ENCODE results near the gene PXT1.
"Not testable (repeated sequence)": the region's sequence is repeated elsewhere in the genome, so short reads cannot be mapped to it uniquely, and the experiment has no call there.

Gene PXT1

DNA sequence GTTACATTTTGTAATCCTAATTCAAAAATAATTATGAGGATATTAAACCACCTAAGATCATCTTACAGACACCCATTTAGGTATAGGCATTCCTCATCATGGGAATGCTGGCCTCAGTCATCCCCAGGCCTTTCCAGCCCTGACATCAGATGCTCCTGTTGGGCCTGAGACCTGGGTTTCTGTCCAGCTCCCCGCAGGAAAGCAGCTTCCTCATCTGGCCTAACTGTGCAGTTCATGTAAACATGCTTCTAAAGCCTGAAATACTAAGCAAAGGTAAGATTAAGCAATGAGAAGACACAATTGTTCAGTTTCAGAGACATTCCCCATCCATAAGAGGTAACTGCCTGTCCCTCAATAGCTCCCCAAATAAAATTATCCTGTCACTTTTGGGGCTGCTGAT, 74.2 kb downstream of the PXT1 start:
- DNase-seq: no peak

DNA sequence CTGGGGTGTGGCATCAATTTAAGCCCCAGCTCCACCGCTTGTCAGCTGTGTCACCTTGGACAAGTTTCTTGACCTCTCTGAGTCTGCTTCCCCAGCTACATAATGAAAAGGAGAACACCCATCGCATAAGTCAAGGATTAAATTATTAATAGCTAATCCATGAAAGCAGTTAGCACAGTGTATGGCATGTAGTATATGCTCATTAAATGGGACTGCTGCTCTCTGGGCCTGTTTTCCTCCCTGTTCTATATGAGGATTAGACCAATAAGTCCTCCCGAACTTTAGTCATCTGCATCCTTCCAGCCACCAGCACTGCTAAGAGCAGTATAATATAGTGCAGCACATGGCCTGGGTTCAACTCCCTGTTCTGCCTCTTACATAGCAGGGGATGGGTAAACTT, 74.9 kb downstream of the PXT1 start:
- no peak for DNase-seq

DNA sequence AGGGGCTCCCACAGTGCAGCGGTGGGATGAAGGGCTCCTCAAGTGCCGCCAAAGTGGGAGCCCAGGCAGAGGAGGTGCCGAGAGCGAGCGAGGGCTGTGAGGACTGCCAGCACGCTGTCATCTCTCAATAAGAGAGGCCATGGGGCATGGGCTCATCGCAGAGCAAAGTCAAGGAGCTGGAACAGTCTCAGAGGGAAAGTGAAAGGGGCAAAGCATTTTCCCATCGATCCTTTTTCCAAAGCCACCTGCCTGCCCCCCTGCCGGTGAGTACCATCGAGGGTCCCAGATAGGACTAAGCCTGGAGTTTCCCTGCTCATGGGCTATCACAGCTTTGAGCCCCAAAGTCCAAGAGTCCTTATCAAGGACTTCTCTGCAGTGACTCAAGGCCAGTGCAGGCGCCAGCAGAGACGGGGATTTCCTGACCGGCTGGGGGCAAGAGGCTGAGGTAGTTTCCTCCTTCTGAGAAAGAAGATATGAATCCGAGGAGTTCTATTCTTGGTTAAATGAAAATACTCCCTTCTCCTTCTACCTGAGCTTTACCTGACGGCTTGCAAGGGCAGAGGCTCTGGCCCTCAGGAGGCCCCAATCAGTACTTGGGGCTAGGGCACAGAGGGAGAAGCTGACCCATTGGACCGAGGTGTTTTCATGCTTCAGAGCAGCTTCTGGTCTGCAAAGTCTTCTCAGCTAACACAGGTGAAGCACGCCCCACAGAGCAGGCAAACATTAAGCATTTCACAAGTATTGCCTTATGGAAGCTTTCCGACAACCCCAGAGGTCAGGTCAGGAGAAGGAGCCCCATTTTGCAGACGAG, 77.8 kb downstream of the PXT1 start:
- no peak for DNase-seq

DNA sequence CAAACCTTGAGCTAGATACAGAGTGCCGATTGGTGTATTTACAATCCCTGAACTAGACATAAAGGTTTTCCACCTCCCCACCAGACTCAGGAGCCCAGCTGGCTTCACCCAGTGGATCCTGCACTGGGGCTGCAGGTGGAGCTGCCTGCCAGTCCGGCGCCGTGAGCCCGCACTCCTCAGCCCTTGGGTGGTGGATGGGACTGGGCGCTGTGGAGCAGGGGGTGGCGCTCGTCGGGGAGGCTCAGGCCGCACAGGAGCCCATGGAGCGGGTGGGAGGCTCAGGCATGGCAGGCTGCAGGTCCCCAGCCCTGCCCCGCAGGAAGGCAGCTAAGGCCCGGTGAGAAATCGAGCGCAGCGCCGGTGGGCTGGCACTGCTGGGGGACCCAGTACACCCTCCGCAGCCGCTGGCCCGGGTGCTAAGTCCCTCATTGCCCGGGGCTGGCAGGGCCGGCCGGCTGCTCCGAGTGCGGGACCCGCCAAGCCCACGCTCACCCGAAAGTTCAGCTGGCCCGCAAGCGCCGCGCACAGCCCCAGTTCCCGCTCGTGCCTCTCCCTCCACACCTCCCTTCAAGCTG, 78.5 kb downstream of the PXT1 start:
- not testable (repeated sequence) for DNase-seq

- DNase-seq: not testable (repeated sequence)
These were observed 79.3 kb downstream of the PXT1 start for GRCh38 chr6:36363371-36363752.

DNA sequence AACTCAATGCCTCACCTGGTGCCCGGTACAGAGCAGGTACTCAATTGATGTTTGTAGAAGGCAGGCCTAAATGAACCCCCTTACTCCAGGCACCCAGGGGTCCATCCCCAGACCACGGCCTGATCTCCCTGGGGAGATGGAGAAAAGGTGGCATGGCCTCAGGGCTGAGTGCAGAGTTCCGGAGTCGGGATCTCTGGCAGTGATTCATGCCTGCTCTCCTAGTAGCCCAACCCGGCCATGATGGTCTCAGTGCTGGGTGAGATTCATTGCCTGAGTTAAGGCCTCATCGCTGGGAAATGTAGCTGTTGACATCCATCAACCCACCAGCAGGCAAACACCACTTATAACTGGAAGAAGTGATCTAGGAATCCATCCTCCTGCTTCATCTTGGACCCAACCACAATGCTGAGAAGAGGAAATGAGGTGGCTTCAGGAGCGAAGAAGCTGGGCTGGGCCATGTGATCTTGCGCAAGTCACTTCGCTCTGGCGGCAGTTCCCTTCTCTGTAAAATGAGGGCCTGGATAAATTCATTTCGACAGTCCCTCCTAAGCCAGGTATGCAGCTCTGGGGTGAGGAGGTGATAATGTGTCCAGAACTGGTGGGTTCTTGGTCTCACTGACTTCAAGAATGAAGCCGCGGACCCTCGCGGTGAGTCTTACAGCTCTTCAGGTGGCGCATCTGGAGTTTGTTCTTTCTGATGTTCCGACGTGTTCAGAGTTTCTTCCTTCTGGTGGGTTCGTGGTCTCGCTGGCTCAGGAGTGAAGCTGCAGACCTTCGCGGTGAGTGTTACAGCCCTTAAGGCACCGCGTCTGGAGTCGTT, 79.9 kb downstream of the PXT1 start:
- no peak for DNase-seq

- no peak for DNase-seq
These were observed 81.6 kb downstream of the PXT1 start for GRCh38 chr6:36361071-36361470.

- peak; percentile 84 for DNase-seq
These were observed 82.2 kb downstream of the PXT1 start for GRCh38 chr6:36360241-36361054.

GRCh38 chr6:36358226-36358915, 84.3 kb downstream of the PXT1 start:
- no peak for DNase-seq

DNA sequence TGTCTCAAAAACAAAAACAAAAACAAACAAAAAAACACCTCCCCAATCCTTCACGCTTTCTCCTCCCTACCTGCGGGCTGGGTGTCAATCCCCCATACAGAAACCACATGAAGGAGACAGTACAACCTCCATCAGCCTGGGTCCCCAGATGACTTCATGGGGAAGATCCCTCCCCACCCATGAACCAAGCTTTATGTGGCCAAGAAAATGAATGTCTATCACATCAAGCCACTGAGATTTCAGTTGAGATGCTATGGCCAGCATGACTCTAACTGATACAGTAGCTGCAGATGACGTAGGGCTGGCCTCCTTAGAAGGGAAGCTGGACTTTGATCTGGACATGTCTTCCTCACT, 84.8 kb downstream of the PXT1 start:
- no peak for DNase-seq

GRCh38 chr6:36355819-36356218, 86.8 kb downstream of the PXT1 start:
- DNase-seq: no peak

- no peak for DNase-seq
These were observed 89.2 kb downstream of the PXT1 start for GRCh38 chr6:36353411-36353915.

DNA sequence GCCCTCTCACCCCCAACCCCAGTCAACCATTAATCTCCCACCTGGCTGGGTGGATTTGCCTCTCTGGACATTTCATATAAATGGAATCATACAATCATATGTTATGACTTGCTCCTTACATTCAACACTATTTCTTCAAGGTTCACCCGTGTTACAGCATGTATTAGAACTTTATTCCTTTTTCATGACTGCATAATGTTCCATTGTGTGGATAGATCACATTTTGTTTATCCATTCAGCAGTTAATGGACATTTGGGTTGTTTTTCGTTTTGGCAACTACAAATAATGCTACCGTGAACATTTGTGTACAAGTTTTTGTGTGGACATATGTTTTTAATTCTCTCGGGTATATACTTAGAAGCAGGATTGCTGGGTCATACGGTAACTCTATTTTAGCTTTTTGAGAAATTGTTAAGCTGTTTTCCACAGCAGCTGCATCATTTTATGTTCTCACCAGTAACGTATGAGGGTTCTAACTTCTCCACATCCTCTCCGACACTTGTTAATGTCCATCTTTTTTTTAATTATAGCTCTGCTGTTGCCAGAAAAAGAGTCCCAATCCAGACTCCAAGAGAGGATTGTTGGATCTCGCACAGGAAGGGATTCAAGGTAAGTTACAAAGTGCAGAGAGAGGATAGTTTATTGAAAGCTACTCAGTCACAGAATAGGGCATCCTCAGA, 90.0 kb downstream of the PXT1 start:
- no peak for DNase-seq

DNA sequence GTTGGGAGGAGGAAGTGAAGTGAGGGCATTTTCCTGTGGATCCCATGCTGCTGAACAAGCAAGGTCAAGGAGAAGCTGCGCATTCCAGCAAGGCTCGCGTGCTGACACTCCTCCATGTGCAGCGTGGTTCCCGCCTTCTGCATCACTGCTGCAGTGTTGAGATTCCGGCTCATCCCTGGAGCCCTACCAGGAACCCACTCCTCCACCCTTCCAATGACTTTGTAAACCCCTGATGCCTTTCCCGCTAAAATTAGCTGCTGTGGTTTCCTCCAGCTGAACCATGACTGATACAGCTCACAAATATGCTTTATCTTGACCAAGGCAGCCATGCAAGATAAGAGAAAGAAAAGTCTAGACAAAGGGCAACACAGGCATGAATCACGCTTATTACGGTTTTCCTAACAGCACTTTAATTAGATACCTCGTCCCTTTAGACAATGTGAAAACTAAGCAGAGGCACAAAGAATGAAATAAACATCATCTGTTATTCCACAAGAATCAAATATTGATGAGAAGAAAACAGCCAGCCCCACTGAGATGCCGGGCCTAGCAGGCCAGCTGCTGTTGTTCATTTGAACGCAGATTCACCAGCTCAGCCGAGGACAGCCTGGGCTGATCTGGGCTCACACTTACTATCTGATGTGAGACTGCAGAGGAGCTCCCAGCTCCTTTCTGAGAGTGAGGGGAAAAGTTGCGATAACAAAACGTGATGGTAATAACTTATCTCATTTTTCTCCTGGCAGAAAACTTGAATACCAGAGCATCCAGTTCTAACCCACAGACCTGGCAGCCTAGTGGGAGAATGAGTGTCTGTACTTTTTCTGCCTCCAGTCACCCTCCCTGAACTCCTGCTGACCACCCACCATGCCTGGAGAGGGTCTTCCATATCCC, 91.7 kb downstream of the PXT1 start:
- DNase-seq: no peak

DNA sequence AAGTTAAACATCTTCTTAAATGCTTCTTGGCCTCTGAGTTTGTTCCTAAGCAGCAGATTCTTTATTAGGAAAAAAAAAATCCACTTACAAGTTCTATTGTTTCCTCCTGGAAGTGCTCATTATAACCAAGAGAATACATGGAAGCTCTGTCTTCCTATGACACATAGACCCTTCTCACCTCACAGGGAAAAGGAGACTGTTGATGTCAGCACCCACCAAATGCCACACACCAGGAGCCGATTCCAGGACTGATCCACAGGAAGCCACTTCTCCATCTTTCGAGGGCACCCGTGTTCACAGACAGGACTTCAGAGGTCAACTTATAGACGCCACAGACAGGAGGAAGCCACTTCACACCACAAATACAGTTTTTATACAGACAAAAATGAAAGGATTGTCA, 92.6 kb downstream of the PXT1 start:
- no peak for DNase-seq

DNA sequence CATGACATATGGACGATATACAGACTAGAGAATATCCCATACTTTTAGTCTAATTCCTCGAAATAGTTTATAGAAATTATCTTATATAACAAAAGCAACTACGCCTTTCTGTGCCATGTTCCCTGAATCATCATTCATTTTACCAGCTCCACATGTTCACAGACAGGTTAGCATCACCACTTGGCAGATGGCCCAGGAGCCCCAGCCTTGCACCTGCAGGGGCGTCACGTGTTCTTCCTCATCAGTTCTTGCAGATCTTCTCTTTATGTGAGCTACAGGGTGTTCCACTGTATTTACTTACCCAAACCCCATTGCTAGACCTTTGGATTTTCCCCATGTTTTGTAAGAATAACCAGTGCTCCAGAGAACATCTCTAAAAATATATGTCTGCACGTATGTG, 93.4 kb downstream of the PXT1 start:
- no peak for DNase-seq

DNA sequence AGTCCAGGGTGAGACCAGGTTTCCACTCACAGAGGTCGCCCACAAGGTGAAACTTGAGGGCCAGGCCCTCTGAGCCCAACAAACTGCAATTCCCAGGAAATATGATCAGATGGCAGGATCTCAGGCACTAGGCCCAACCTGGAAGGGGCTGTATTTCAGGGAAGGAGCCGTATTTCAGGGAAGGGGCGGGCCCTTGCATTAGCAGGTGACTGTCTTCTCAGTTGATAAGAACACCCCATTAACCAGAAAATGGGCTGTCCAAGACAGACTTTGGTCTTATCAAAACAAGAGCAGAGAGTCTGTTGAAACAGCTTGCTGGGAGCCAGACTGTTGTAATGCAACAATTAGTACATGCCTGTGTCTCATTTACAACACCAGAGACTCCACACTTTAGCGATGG, 95.0 kb downstream of the PXT1 start:
- no peak for DNase-seq

DNA sequence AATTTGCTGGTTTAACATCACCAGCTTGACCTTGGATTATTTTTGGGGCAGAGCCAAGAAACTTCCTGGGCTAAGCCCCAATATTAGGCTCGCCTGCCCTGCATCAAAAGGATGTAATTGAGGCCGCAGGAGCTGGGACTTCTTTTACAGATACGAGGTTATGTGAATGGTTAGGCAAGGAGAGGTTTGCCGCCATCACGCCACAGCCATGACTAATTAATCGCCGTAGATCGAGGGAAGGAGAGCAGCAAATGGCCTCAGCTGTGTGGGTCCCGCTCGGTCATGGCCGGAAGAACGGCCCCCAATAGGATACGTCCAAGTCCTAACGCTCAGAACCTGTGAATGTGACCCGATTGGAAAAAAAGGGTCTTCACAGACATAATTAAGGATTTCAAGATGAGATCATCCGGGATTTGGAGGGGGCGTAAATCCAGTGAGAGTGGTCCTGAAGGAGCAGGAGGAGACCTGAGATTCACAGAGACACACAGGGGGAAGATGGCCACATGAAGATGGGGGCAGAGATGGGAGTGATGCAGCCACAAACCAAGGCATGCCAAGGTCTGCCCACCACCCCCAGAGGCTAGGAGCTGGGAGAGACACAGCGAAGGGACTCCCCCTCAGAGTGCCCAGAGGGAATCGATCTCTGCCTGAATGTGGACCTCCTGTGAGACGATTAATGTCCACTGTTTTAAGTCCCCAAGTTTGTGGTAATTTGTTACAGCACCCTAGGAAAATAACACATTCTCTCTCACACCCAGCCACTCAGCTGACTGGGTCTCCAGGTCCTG, 96.0 kb downstream of the PXT1 start:
- no peak for DNase-seq

DNA sequence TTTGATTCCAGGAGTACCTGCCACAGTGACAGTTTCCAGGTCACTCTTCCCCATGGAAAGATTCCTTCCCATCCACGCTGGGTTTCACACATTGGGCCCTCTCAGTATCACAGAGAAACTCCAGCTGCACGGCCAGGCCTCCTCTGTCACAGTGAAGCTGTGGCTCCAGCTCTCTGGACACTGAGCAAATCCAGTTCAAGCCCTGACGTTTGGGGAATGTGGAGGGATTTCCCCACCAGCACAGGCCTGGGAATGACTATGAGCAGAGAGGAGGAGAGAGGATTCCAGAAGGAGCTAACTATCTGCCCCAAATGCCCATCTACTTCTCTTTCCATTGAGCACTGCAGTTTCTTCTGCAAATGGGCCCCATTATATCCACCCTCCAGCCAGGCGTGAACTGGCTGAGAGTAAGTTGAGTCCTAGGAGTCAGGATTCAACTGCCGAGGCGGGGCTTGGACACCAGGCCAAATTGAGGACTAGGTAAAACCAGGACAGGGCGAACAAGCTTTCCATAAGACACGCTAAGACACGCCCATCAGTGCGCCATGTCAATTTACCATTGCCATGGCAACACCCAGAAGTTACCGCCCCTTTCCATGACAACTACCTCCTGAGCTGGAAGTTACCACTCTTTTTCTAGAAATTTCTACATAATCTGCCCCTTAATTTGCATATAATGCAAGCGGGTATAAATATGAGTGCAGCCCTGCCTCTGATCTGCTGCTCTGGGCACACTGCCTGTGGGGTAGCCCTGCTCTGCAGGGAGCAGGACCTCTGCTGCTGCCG, 96.8 kb downstream of the PXT1 start:
- DNase-seq: no peak

All from activated CD8-positive, alpha-beta memory T cell treated with anti-CD3 and anti-CD28 coated beads for 24 hours (primary cell).